BLaER1 treated with 17β-estradiol and CSF1 and Interleukin-3, amounts not matched to agents 10 nM and 100 nM (cell line): ENCODE measurements around the gene CARMIL3.
"Not testable (repeated sequence)": the region's sequence is repeated elsewhere in the genome, so short reads cannot be mapped to it uniquely, and the experiment has no call there.

Experiments used
- H3K27ac ChIP-seq, 11 experiments: shearing (Covaris generic); formaldehyde crosslinking; 2 replicates each; pipeline ENCODE4 v1.8.1; 2022
- H3K27me3 ChIP-seq, 11 experiments: shearing (Covaris generic); formaldehyde crosslinking; 2 replicates each; pipeline ENCODE4 v1.8.1; 2022
- H3K36me3 ChIP-seq, 11 experiments: shearing (Covaris generic); formaldehyde crosslinking; 2 replicates each; pipeline ENCODE4 v1.8.1; 2022
- H3K4me1 ChIP-seq, 10 experiments: shearing (Covaris generic); formaldehyde crosslinking; 2 replicates each; pipeline ENCODE4 v1.8.1; 2022
- H3K4me2 ChIP-seq, 11 experiments: shearing (Covaris generic); formaldehyde crosslinking; 2 replicates each; pipeline ENCODE4 v1.8.1; 2022
- H3K4me3 ChIP-seq, 10 experiments: shearing (Covaris generic); formaldehyde crosslinking; 2 replicates each; pipeline ENCODE4 v1.8.1; 2022
- H3K9ac ChIP-seq, 11 experiments: shearing (Covaris generic); formaldehyde crosslinking; 2 replicates each; pipeline ENCODE4 v1.8.1; 2022
- H3K9me3 ChIP-seq, 11 experiments: shearing (Covaris generic); formaldehyde crosslinking; replicated peaks in 1 of 11; 2 replicates each; pipeline ENCODE4 v1.8.1; 2022
- H4K20me1 ChIP-seq, 11 experiments: shearing (Covaris generic); formaldehyde crosslinking; 2 replicates each; pipeline ENCODE4 v1.8.1; 2022
- Cebpa-rat ChIP-seq, 11 experiments: shearing (Covaris generic); IDR thresholded peaks; 2 replicates each; pipeline ENCODE4 v1.8.1; 2022

Gene CARMIL3, protein sequence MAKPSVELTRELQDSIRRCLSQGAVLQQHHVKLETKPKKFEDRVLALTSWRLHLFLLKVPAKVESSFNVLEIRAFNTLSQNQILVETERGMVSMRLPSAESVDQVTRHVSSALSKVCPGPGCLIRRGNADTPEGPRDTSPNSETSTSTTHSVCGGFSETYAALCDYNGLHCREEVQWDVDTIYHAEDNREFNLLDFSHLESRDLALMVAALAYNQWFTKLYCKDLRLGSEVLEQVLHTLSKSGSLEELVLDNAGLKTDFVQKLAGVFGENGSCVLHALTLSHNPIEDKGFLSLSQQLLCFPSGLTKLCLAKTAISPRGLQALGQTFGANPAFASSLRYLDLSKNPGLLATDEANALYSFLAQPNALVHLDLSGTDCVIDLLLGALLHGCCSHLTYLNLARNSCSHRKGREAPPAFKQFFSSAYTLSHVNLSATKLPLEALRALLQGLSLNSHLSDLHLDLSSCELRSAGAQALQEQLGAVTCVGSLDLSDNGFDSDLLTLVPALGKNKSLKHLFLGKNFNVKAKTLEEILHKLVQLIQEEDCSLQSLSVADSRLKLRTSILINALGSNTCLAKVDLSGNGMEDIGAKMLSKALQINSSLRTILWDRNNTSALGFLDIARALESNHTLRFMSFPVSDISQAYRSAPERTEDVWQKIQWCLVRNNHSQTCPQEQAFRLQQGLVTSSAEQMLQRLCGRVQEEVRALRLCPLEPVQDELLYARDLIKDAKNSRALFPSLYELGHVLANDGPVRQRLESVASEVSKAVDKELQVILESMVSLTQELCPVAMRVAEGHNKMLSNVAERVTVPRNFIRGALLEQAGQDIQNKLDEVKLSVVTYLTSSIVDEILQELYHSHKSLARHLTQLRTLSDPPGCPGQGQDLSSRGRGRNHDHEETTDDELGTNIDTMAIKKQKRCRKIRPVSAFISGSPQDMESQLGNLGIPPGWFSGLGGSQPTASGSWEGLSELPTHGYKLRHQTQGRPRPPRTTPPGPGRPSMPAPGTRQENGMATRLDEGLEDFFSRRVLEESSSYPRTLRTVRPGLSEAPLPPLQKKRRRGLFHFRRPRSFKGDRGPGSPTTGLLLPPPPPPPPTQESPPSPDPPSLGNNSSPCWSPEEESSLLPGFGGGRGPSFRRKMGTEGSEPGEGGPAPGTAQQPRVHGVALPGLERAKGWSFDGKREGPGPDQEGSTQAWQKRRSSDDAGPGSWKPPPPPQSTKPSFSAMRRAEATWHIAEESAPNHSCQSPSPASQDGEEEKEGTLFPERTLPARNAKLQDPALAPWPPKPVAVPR (N-terminal part only)

GRCh38 chr14:24051789-24052655 is at the start of gene CARMIL3:
Gene CARMIL3, plus strand, starts transcription at chr14:24052009. Its CDS starts 145 bp downstream, at chr14:24052154.
- peak within 1 kb of the TSS; percentile 68 to 83 (median 77) for H3K9ac ChIP-seq
- peaks cover 0 to 18% (median 0%) of the 10 kb centered on the region in 11 experiments; a peak in 8 of 22 replicates for H4K20me1 ChIP-seq
- H3K9me3 ChIP-seq = no peaks in the 10 kb centered on the region
- peak within 1 kb of the TSS; percentile 68 to 79 (median 71) for H3K4me3 ChIP-seq
- H3K4me2 ChIP-seq = peak within 1 kb of the TSS; percentile 96 to 100 (median 100)
- peaks cover 4 to 28% (median 21%) of the 10 kb centered on the region in 11 experiments; a peak in 16 of 22 replicates for H3K27me3 ChIP-seq
- peak within 1 kb of the TSS; percentile 38 to 84 (median 69); a peak in 20 of 22 replicates for H3K27ac ChIP-seq
- H3K36me3 ChIP-seq = no peaks in the 10 kb centered on the region
- TF ChIP-seq Cebpa-rat (IDR thresholded peaks at IDR 0.05) = no peak
- peaks cover 35 to 56% (median 43%) of the 10 kb centered on the region in 10 experiments for H3K4me1 ChIP-seq

DNA sequence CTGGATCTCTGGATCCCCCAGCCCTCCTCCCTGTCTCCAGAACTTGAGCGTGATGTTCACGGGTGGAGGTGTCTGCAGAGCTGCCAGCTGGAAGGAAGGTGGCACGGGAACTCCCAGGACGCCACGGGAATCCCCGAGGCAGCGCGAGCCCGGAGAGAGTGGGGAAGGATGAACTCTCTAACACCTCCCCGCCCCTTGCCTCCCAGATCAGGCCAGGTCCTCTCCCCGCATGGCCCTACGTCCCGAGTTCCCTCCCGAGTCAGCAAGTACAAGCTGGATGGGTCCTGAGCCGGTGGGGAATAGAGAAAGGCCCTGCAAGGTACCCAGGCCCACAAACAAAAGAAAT is 45.4 kb upstream of the CARMIL3 start:
- Histone ChIP-seq H3K9ac (peak overlapping the region; percentile 64 to 78 (median 76); a peak in 21 of 22 replicates), H3K4me2 (peak overlapping the region; percentile 75 to 85 (median 81)), H3K27ac (peak overlapping the region in 9 of 11 experiments; percentile 54 to 78 (median 72); a peak in 16 of 22 replicates), H3K4me1 (peaks cover 12 to 24% (median 20%) of the 10 kb centered on the region in 10 experiments; a peak in 17 of 20 replicates), H3K4me3 (peak overlapping the region; percentile 57 to 75 (median 64))
- not testable (repeated sequence) for H4K20me1 ChIP-seq, H3K9me3 ChIP-seq, H3K27me3 ChIP-seq, H3K36me3 ChIP-seq

- not testable (repeated sequence) for H3K9me3 ChIP-seq, H4K20me1 ChIP-seq, H3K27me3 ChIP-seq, H3K36me3 ChIP-seq
- Histone ChIP-seq H3K4me3 (peak overlapping the region; percentile 57 to 75 (median 64)), H3K9ac (peak overlapping the region; percentile 64 to 78 (median 76); a peak in 21 of 22 replicates), H3K4me2 (peak overlapping the region; percentile 75 to 85 (median 81)), H3K27ac (peak overlapping the region in 10 of 11 experiments; percentile 54 to 78 (median 72); a peak in 20 of 22 replicates), H3K4me1 (peaks cover 12 to 24% (median 20%) of the 10 kb centered on the region in 10 experiments; a peak in 16 of 20 replicates)
These were observed 44.8 kb upstream of the CARMIL3 start for GRCh38 chr14:24006817-24007652.

- Histone ChIP-seq H3K4me2 (peak overlapping the region; percentile 19 to 59 (median 41); a peak in 20 of 22 replicates), H3K9ac (peak overlapping the region in 8 of 11 experiments; percentile 2 to 54 (median 42); a peak in 8 of 22 replicates), H3K27me3 (no peaks in the 10 kb centered on the region), H3K4me3 (no peak overlapping the region), H3K36me3 (peaks cover 0 to 6% (median 4%) of the 10 kb centered on the region in 11 experiments; a peak in 5 of 22 replicates), H4K20me1 (no peaks in the 10 kb centered on the region; a peak in 1 of 22 replicates), H3K27ac (no peak overlapping the region), H3K4me1 (peaks cover 15 to 28% (median 20%) of the 10 kb centered on the region in 10 experiments; a peak in 17 of 20 replicates), H3K9me3 (no peaks in the 10 kb centered on the region)
- TF ChIP-seq Cebpa-rat (IDR thresholded peaks at IDR 0.05) = no peak
These were observed 40.8 kb upstream of the CARMIL3 start for GRCh38 chr14:24011051-24011450.

GRCh38 chr14:24012726-24013273 is 39.0 kb upstream of the CARMIL3 start:
- peak overlapping the region in 2 of 11 experiments; percentile 25 to 48; a peak in 2 of 22 replicates for H3K9ac ChIP-seq
- H3K4me3 ChIP-seq, H3K36me3 ChIP-seq, H3K27ac ChIP-seq, H3K9me3 ChIP-seq, H3K4me2 ChIP-seq, H4K20me1 ChIP-seq, H3K27me3 ChIP-seq: not testable (repeated sequence)
- peaks cover 17 to 28% (median 24%) of the 10 kb centered on the region in 10 experiments; a peak in 18 of 20 replicates for H3K4me1 ChIP-seq

DNA sequence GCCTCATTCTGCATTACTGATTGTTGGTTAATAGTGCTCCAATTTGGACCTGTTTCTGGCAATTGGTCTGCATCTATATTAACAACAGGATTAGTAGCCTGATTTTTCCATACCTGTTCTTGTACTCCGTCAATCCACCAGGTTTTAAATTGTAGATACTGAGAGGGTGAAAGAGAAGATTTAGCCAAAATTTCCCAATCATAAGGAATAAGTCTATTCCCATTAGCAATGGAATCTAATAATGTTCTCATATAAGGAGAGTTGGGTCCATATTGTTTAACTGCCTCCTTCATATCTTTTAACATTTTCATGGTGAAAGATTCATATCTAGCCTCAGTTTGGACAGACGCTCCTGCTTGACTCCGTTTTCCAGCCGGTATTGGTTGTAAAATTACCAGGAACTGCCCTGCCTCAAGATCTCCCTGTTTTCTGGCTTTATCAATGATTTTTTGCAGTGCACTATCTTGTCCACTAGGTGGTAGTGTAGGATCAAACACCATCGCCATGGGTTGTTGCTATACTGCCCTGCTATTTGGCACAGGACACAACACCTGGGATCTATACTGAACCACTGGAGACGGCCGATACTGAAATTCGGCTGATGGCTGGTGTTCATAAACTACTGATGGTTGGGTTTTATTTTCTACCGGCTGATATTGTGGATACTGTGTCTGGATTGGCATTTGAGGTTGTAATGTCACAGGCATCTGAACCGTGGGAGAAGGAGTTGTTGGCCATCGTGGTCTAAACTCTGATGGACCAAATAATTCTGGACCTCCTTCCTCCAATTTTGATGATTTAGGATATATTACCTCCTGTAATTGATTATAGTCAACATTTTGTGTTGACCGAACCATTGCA is 37.9 kb upstream of the CARMIL3 start:
- Histone ChIP-seq H3K27me3 (no peaks in the 10 kb centered on the region), H4K20me1 (no peaks in the 10 kb centered on the region; a peak in 1 of 22 replicates), H3K9ac (no peak overlapping the region), H3K4me1 (peaks cover 17 to 28% (median 23%) of the 10 kb centered on the region in 10 experiments; a peak in 18 of 20 replicates), H3K4me2 (peak overlapping the region in 1 of 11 experiments; percentile 1; a peak in 1 of 22 replicates), H3K4me3 (no peak overlapping the region), H3K27ac (no peak overlapping the region), H3K9me3 (no peaks in the 10 kb centered on the region), H3K36me3 (peaks cover 0 to 6% (median 4%) of the 10 kb centered on the region in 11 experiments; a peak in 5 of 22 replicates)
- TF ChIP-seq Cebpa-rat (IDR thresholded peaks at IDR 0.05) = no peak

DNA sequence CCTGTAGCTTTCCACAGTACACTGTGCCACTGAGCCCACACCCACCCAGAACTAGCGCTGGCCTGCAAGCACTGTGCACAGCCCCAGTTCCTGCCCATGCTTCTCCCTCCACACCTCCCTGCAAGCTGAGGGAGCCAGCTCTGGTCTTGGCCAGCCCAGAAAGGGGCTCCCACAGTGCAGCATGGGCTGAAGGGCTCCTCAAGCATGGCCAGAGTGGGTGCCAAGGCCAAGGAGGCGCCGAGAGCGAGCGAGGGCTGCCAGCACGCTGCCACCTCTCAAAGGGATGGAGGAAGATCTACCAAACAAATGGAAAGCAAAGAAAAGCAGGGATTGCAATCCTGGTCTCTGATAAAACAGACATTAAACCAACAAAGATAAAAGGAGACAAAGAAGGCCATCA is 36.1 kb upstream of the CARMIL3 start:
- not testable (repeated sequence) for H3K36me3 ChIP-seq, H3K9ac ChIP-seq, H4K20me1 ChIP-seq, H3K9me3 ChIP-seq, H3K27me3 ChIP-seq, H3K27ac ChIP-seq, H3K4me2 ChIP-seq, H3K4me3 ChIP-seq
- H3K4me1 ChIP-seq = peaks cover 4 to 27% (median 10%) of the 10 kb centered on the region in 10 experiments; a peak in 16 of 20 replicates

DNA sequence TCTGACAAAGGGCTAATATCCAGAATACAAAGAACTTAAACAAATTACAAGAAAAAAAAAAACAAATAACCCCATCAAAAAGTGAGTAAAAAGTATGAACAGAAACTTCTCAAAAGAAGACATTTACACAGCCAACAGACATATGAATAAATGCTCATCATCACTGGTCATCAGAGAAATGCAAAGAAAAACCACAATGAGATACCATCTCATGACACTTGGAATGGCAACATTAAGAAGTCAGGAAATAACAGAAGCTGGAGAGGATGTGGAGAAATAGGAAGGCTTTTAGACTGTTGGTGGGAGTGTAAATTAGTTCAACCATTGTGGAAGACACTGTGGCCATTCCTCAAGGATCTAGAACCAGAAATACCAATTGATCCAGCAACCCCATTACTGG is 32.8 kb upstream of the CARMIL3 start:
- H3K27ac ChIP-seq, H3K9ac ChIP-seq, H3K36me3 ChIP-seq, H4K20me1 ChIP-seq, H3K9me3 ChIP-seq, H3K4me3 ChIP-seq, H3K27me3 ChIP-seq: not testable (repeated sequence)
- peak overlapping the region in 1 of 11 experiments; percentile 16; a peak in 1 of 22 replicates for H3K4me2 ChIP-seq
- peaks cover 0 to 28% (median 0%) of the 10 kb centered on the region in 10 experiments; a peak in 5 of 20 replicates for H3K4me1 ChIP-seq

DNA sequence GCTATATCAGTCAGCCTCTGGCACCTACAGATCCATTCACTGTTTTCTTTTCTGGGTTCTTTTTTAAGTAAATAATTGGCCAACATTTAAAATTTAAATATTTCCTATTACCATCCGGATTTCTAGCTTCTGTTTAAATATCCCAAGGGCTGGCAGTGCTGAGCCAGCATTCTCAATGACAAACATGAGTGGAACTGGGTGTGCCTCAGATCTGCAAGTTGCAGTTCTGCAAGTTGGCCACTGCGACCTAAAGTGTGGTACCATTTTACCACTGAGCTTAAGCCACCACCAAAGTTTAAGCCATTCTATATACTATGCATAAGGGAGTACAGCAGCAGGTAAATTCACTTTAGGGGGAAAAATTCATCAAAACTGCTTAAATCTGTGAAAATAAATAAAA is 31.9 kb upstream of the CARMIL3 start:
- H3K9ac ChIP-seq, H3K27me3 ChIP-seq, H3K36me3 ChIP-seq, H4K20me1 ChIP-seq, H3K27ac ChIP-seq, H3K9me3 ChIP-seq, H3K4me3 ChIP-seq: not testable (repeated sequence)
- peak overlapping the region in 2 of 11 experiments; percentile 13 to 14; a peak in 3 of 22 replicates for H3K4me2 ChIP-seq
- peaks cover 0 to 28% (median 0%) of the 10 kb centered on the region in 10 experiments; a peak in 4 of 20 replicates for H3K4me1 ChIP-seq

GRCh38 chr14:24020520-24020919 is 31.3 kb upstream of the CARMIL3 start:
- not testable (repeated sequence) for H3K9me3 ChIP-seq, H3K9ac ChIP-seq, H3K4me3 ChIP-seq, H3K27ac ChIP-seq, H4K20me1 ChIP-seq, H3K4me2 ChIP-seq, H3K36me3 ChIP-seq, H3K27me3 ChIP-seq
- H3K4me1 ChIP-seq = peaks cover 0 to 28% (median 0%) of the 10 kb centered on the region in 10 experiments; a peak in 4 of 20 replicates
